Measurements from ENCODE around the gene ETV6. TPM values are rescaled to one million over a fixed set of nuclear protein-coding genes. Genes with fewer than 3 reads are reported as not detected.

ETV6 gene
- total and polyA plus RNA-seq, 12 donors: 2.7 to 33.5 (median 15.2) TPM

DNA sequence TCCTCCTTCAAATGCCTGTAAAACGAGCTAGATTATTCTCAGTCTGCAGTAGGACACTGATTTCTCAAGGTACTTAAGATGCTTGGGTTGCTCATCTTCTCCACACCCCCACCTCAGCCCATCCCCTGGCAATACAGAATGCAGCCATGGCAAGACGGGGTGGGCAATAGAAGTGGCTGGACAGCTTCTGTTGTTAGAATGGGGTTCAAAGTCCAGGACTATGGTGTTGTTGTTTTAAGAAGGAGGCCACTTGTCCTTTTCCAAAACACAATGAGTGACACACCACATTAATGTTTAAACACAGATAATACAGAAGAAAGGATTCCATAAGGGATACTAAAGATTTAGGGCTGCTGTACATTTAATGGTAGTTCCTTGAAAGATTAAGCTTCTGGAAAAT is 232.4 kb downstream of the ETV6 start:
- intact Hi-C loops (cut with DNase I): loop anchor here in 3 of 10 donors (10.0 kb wide), 3 partner anchors 57 to 237 kb away; partner anchors contain the start of gene ETV6 (in 1 of the 3)
- H3K4me1 ChIP-seq: peaks cover 11 to 84% (median 48%) of the 10 kb centered on the region in 9 donors

GRCh38 chr12:11882301-11883019 is 233.0 kb downstream of the ETV6 start:
- Histone ChIP-seq H3K27ac (peak overlapping the region in 2 of 10 donors; percentile 6 to 52), H3K27me3 (no peaks in the 10 kb centered on the region), H3K36me3 (peaks cover 0 to 34% (median 11%) of the 10 kb centered on the region in 9 donors), H3K4me3 (no peak overlapping the region), H3K9me3 (no peaks in the 10 kb centered on the region), H3K4me1 (peaks cover 10 to 78% (median 42%) of the 10 kb centered on the region in 9 donors)
- TF ChIP-seq CTCF (IDR thresholded peaks at IDR 0.05): no peak
- WGBS, 2 donors: 74 to 84% methylated on average over 8 of the region's 8 CpGs
- intact Hi-C loops (cut with DNase I): loop anchor here in 3 of 10 donors (10.0 kb wide), 3 partner anchors 58 to 238 kb away; partner anchors contain the start of gene ETV6 (in 1 of the 3)
- DNase-seq (no peak), ATAC-seq (no peak)

More for the DNA sequence above, 232.4 kb downstream of the ETV6 start:
- ATAC-seq: no peak
- peaks cover 0 to 28% (median 6%) of the 10 kb centered on the region in 9 donors for H3K36me3 ChIP-seq
- no peak for DNase-seq
- no peaks in the 10 kb centered on the region for H3K27me3 ChIP-seq
- WGBS, 2 donors: 96 to 97% methylated on average over 2 of the region's 2 CpGs
- H3K4me3 ChIP-seq: no peak overlapping the region
- TF ChIP-seq CTCF (IDR thresholded peaks at IDR 0.05): no peak
- no peaks in the 10 kb centered on the region for H3K9me3 ChIP-seq
- peak overlapping the region in 2 of 10 donors; percentile 4 to 11 for H3K27ac ChIP-seq

GRCh38 chr12:11884116-11884515 is 234.6 kb downstream of the ETV6 start:
- 73 to 75% methylated on average over 11 of the region's 11 CpGs for WGBS, 2 donors
- intact Hi-C loops (cut with DNase I): loop anchor here in 4 of 10 donors (2.0 to 10.0 kb wide), 4 partner anchors 59 to 239 kb away; partner anchors contain the start of gene ETV6 (in 2 of the 4)
- peak overlapping the region in 9 of 10 donors; percentile 25 to 86 (median 65) for H3K27ac ChIP-seq
- no peaks in the 10 kb centered on the region for H3K27me3 ChIP-seq
- H3K4me3 ChIP-seq: no peak overlapping the region
- H3K4me1 ChIP-seq: peaks cover 6 to 61% (median 27%) of the 10 kb centered on the region in 9 donors
- TF ChIP-seq CTCF (IDR thresholded peaks at IDR 0.05): no peak
- DNase-seq (no peak), ATAC-seq (no peak)
- peaks cover 0 to 50% (median 15%) of the 10 kb centered on the region in 9 donors for H3K36me3 ChIP-seq
- no peaks in the 10 kb centered on the region for H3K9me3 ChIP-seq

DNA sequence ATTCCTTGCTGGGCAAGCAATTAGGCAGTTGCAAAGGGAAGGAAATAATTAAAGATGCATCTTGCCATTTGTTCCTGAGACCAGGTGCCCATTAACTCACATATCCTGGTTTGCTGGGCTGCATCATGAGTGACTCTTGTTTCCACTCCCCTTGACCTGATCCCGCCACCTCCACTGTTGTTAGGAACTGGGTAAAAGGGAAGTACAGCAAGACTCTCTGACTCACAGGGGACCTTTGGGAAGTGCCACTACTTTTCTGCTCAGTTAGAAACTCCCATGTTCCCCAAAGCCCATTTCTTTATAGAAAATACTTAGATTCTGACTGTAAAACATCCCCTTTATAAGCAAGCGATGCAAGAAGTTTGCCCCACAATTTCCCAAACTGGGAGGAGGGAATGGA is 235.2 kb downstream of the ETV6 start:
- Histone ChIP-seq H3K4me1 (peaks cover 6 to 55% (median 21%) of the 10 kb centered on the region in 9 donors), H3K4me3 (no peak overlapping the region), H3K36me3 (peaks cover 0 to 54% (median 15%) of the 10 kb centered on the region in 9 donors), H3K27me3 (no peaks in the 10 kb centered on the region), H3K27ac (peak overlapping the region; percentile 23 to 86 (median 67)), H3K9me3 (no peaks in the 10 kb centered on the region)
- DNase-seq (no peak), ATAC-seq (peak in 6 of 8 donors; percentile 19 to 73 (median 52))
- intact Hi-C loops (cut with DNase I): loop anchor here in 4 of 10 donors (2.0 to 10.0 kb wide), 4 partner anchors 60 to 240 kb away; partner anchors contain the start of gene ETV6 (in 2 of the 4)
- 84 to 89% methylated on average over 2 of the region's 2 CpGs for WGBS, 2 donors
- TF ChIP-seq CTCF (IDR thresholded peaks at IDR 0.05): no peak
